HepG2 (cell line): Measurements from ENCODE around the gene CLEC3B. TPM values are rescaled to one million over a fixed set of nuclear protein-coding genes. Genes with fewer than 3 reads are reported as not detected.

Experiments used
- ATAC-seq: fragments of 200-7000 bp; cut with Tn5 transposase; 3 replicates; pipeline ENCODE4 v1.9.1; 2020; ENCODE audit warnings: mild to moderate bottlenecking, moderate library complexity
- BruUV-seq: library from RNA; stranded (reverse); fragments of 400-500 nt; replicated peaks from 2 replicates; lab custom pipeline; 2021; lab: Mats Ljungman, UMichigan
- CTCF ChIA-PET: fragments of 300-600 bp; formaldehyde crosslinking; extraction: SDS; loops from one replicate; lab custom pipeline; 2021; ENCODE audit warnings: low total read pairs, inconsistent platforms, low intra/inter-chr PET ratio; lab: Yijun Ruan, JAX
- POLR2A ChIA-PET: fragments of 350-600 bp; sonication (Branson Sonifier 250); formaldehyde crosslinking; loops from one replicate; lab custom pipeline; 2020; ENCODE audit warnings: antibody characterized with exemption, inconsistent platforms; lab: Yijun Ruan, JAX
- DNase-seq: peaks from one replicate; pipeline ENCODE4 v3.0.0-alpha.2; 2015; ENCODE audit warnings: low spot score
- FAIRE-seq: peaks from 3 replicates; lab custom pipeline; 2011; peaks lifted over from hg19 to GRCh38; lab: Jason Lieb, UNC
- H2AFZ ChIP-seq: one replicate; pipeline ENCODE4 v1.6.1; 2011; ENCODE audit warnings: low read length, inconsistent platforms
- H3K27ac ChIP-seq: fragments of 300-600 bp; 3 replicates; pipeline ENCODE4 v1.8.0; 2011; ENCODE audit warnings: mixed run types, mild to moderate bottlenecking, mixed read lengths, low read length, inconsistent platforms; ENCODE audit not compliant: insufficient read depth; ENCODE audit errors: extremely low read length
- H3K27me3 ChIP-seq, 2 experiments: fragments of 200-600 bp in 1 of 2; 2 replicates in 1 of 2; 3 replicates in 1 of 2; pipeline versions ENCODE4 v1.6.0 to v1.8.0; 2011; ENCODE audit warnings: low read length in 2 of 2, mild to moderate bottlenecking in 2 of 2, moderate library complexity in 2 of 2, inconsistent platforms in 1 of 2; ENCODE audit not compliant: insufficient read depth in 2 of 2, control insufficient read depth in 1 of 2
- H3K36me3 ChIP-seq, 2 experiments: fragments of 200-600 bp in 1 of 2; replicated peaks in 1 of 2; 2 replicates in 1 of 2; 3 replicates in 1 of 2; pipeline versions ENCODE4 v1.5.1 to v1.8.0; 2011; ENCODE audit warnings: low read length in 2 of 2, inconsistent platforms in 1 of 2; ENCODE audit not compliant: insufficient read depth in 2 of 2, control insufficient read depth in 1 of 2
- H3K4me1 ChIP-seq: 2 replicates; pipeline ENCODE4 v1.5.1; 2012; ENCODE audit warnings: low read length, inconsistent platforms; ENCODE audit not compliant: insufficient read depth
- H3K4me2 ChIP-seq: 2 replicates; pipeline ENCODE4 v1.6.0; 2011; ENCODE audit warnings: low read depth, low read length, inconsistent platforms
- H3K4me3 ChIP-seq, 3 experiments: fragments of 200-600 bp in 1 of 3; sonication (generic), shearing (Covaris generic) in 1 of 3; replicated peaks in 1 of 3; 2 replicates each; pipeline ENCODE4 v1.5.1; 2011 to 2016; ENCODE audit warnings: low read length in 3 of 3, inconsistent platforms in 2 of 3, low read depth in 2 of 3, mild to moderate bottlenecking in 2 of 3, control low read depth in 1 of 3, mixed read lengths in 1 of 3; ENCODE audit not compliant: insufficient read depth in 1 of 3
- H3K79me2 ChIP-seq: one replicate; pipeline ENCODE4 v1.6.1; 2011; ENCODE audit warnings: low read length, inconsistent platforms; ENCODE audit not compliant: insufficient read depth
- H3K9ac ChIP-seq: 2 replicates; pipeline ENCODE4 v1.6.0; 2011; ENCODE audit warnings: mild to moderate bottlenecking, low read depth, low read length, inconsistent platforms; ENCODE audit not compliant: insufficient read depth
- H3K9me3 ChIP-seq: 2 replicates; pipeline ENCODE4 v1.5.1; 2012; ENCODE audit warnings: mild to moderate bottlenecking, low read length
- H4K20me1 ChIP-seq: 2 replicates; pipeline ENCODE4 v1.6.0; 2011; ENCODE audit warnings: inconsistent platforms, mild to moderate bottlenecking, low read length, moderate library complexity; ENCODE audit not compliant: insufficient read depth
- ARNT2 ChIP-seq: sonication (generic); formaldehyde crosslinking; IDR thresholded peaks from 2 replicates; pipeline ENCODE4 v1.8.0; 2022; ENCODE audit warnings: mild to moderate bottlenecking, low read depth, missing genetic modification reagents, moderate library complexity
- CBX1 ChIP-seq: IDR thresholded peaks from one replicate; pipeline ENCODE4 v1.6.1; 2016; ENCODE audit warnings: antibody characterized with exemption, low read depth
- DPF2 ChIP-seq: sonication (generic); formaldehyde crosslinking; IDR thresholded peaks from 2 replicates; pipeline ENCODE4 v1.4.0; 2020; ENCODE audit warnings: mild to moderate bottlenecking, low read depth, missing genetic modification reagents, borderline replicate concordance
- FOXK2 ChIP-seq: fragments of 450-650 bp; IDR thresholded peaks from 2 replicates; pipeline ENCODE4 v1.6.1; 2016
- HDAC1 ChIP-seq: sonication (generic); formaldehyde crosslinking; IDR thresholded peaks from 2 replicates; pipeline ENCODE4 v1.5.1; 2020; ENCODE audit warnings: mild to moderate bottlenecking, missing genetic modification reagents
- HNRNPUL1 ChIP-seq: fragments of 200-400 bp; formaldehyde crosslinking; IDR thresholded peaks from 2 replicates; pipeline ENCODE4 v1.6.1; 2017; ENCODE audit warnings: low read depth, mild to moderate bottlenecking, low read length, moderate library complexity
- NFYC ChIP-seq: IDR thresholded peaks from 2 replicates; pipeline ENCODE4 v1.6.1; 2016; ENCODE audit warnings: missing genetic modification reagents, missing compliant biosample characterization
- NR2C2 ChIP-seq: sonication (generic); formaldehyde crosslinking; IDR thresholded peaks from 2 replicates; pipeline ENCODE4 v1.4.0; 2020; ENCODE audit warnings: missing genetic modification reagents, mild to moderate bottlenecking, moderate library complexity, borderline replicate concordance
- RFXAP ChIP-seq: sonication (generic); formaldehyde crosslinking; IDR thresholded peaks from 2 replicates; pipeline ENCODE4 v1.4.0; 2020; ENCODE audit warnings: missing genetic modification reagents, borderline replicate concordance
- SALL1 ChIP-seq: sonication (generic); formaldehyde crosslinking; IDR thresholded peaks from 2 replicates; pipeline ENCODE4 v1.8.0; 2022; ENCODE audit warnings: mild to moderate bottlenecking, missing genetic modification reagents
- SOX13 ChIP-seq, 3 experiments: fragments of 450-650 bp in 1 of 3; sonication (generic) in 1 of 3; formaldehyde crosslinking in 1 of 3; IDR thresholded peaks in 2 of 3; conservative IDR thresholded peaks in 1 of 3; 2 replicates each; pipeline versions ENCODE4 v1.5.0 to v1.6.1; 2016 to 2020; ENCODE audit warnings: antibody characterized with exemption in 1 of 3, mild to moderate bottlenecking in 1 of 3, missing compliant biosample characterization in 1 of 3, missing genetic modification reagents in 1 of 3, moderate library complexity in 1 of 3
- SPEN ChIP-seq: sonication (generic); formaldehyde crosslinking; IDR thresholded peaks from 2 replicates; pipeline ENCODE4 v1.5.1; 2020; ENCODE audit warnings: low read depth, mild to moderate bottlenecking, missing genetic modification reagents
- ZNF34 ChIP-seq: sonication (generic); formaldehyde crosslinking; IDR thresholded peaks from 2 replicates; pipeline ENCODE4 v1.4.0; 2020; ENCODE audit warnings: mild to moderate bottlenecking, missing genetic modification reagents, borderline replicate concordance
- ZNF367 ChIP-seq: sonication (generic); formaldehyde crosslinking; IDR thresholded peaks from 2 replicates; pipeline ENCODE4 v1.4.0; 2020; ENCODE audit warnings: missing genetic modification reagents, borderline replicate concordance
- ZNF546 ChIP-seq: sonication (generic); formaldehyde crosslinking; conservative IDR thresholded peaks from 2 replicates; pipeline ENCODE4 v1.8.1; 2023; ENCODE audit warnings: mild to moderate bottlenecking, missing genetic modification reagents
- ZNF570 ChIP-seq: sonication (generic); formaldehyde crosslinking; IDR thresholded peaks from 2 replicates; pipeline ENCODE4 v1.4.0; 2020; ENCODE audit warnings: mild to moderate bottlenecking, missing genetic modification reagents, borderline replicate concordance
- ZNF800 ChIP-seq: sonication (generic); formaldehyde crosslinking; IDR thresholded peaks from 2 replicates; pipeline ENCODE4 v1.4.0; 2020; ENCODE audit warnings: missing genetic modification reagents
- WGBS: methylation state at CpG from one replicate; pipeline ENCODE4 v1.1.6; 2017; ENCODE audit warnings: low lambda C conversion rate; 5-methylcytosine and 5-hydroxymethylcytosine counted together
- in situ Hi-C: cut with HindIII; loops from 2 replicates; pipeline ENCODE4 v1.10.0; 2017; ENCODE audit warnings: low pct_unique_long_range_greater_than_20kb; ENCODE audit not compliant: extremely low pct_ligation_motif_present
- intact Hi-C: fragments of 100-400 bp; cut with micrococcal nuclease; formaldehyde crosslinking; loops from one replicate; pipeline ENCODE4 v1.10.0; 2022; ENCODE audit not compliant: unreplicated experiment
- polyA plus RNA-seq, 8 experiments: library from polyadenylated mRNA; depleted of rRNA in 3 of 8; stranded (reverse) in 7 of 8; unstranded in 1 of 8; fragments of >200 nt; fragmentation: Illumina TruSeq in 4 of 8; extraction: Trizol in 4 of 8; gene quantifications; 2 replicates each; pipeline versions ENCODE4 v1.2.1 to v1.2.3, GENCODE V29; 2011 to 2016; ENCODE audit warnings: low read depth in 4 of 8, missing spikeins in 1 of 8, mixed read lengths in 1 of 8; ENCODE audit not compliant: insufficient read depth in 1 of 8
- total RNA-seq, 5 experiments: library from RNA; depleted of rRNA; stranded (reverse); fragments of >200 nt; fragmentation: Illumina TruSeq; extraction: Trizol; gene quantifications; 2 replicates each; pipeline ENCODE4 v1.2.3, GENCODE V29; 2016; ENCODE audit warnings: low read depth in 1 of 5
- TF ChIP-seq, protein P1 (sequence below): sonication (generic); formaldehyde crosslinking; IDR thresholded peaks from 2 replicates; pipeline ENCODE4 v1.5.0; 2020; ENCODE audit warnings: mild to moderate bottlenecking, missing genetic modification reagents, moderate library complexity
- TF ChIP-seq, protein P2 (sequence below): sonication (generic); formaldehyde crosslinking; IDR thresholded peaks from 2 replicates; pipeline ENCODE4 v1.9.0; 2021; ENCODE audit warnings: missing genetic modification reagents, borderline replicate concordance

The CLEC3B gene
- total and polyA plus RNA-seq, 2 of the 13 experiments (the other 11 are each of a cell fraction or from before 2014, with no cell fraction given), result 0.07 TPM; not detected in 1

- Histone ChIP-seq H3K36me3 (no peaks in the 10 kb centered on the region), H3K4me3 (no peak overlapping the region), H3K4me2 (no peak overlapping the region), H2AFZ (no peak overlapping the region), H3K9me3 (no peaks in the 10 kb centered on the region), H3K79me2 (no peaks in the 10 kb centered on the region), H3K4me1 (peaks cover 9% of the 10 kb centered on the region; the same call in 1 of the 2 replicates), H3K27me3 (peaks cover 1 to 16% of the 10 kb centered on the region in 2 experiments; a peak in 2 of 5 replicates), H3K9ac (no peak overlapping the region), H4K20me1 (no peaks in the 10 kb centered on the region)
- in situ Hi-C loops, result no loop called here
- no peak for DNase-seq
- BruUV-seq, result no TSS peak
- CTCF ChIA-PET, result interaction anchor here (1.6 kb wide), 1 partner anchor 17 kb away, joined by 6 read pairs; no protein-coding TSS in a partner anchor
- 39% methylated on average over 2 of the region's 2 CpGs for WGBS
- FAIRE-seq, result no peak
- TF ChIP-seq ZNF800 (no peak), FOXK2 (no peak), CBX1 (no peak), NFYC (no peak), NR2C2 (CRISPR knock-in tag) (no peak), SOX13 (IDR thresholded peaks at IDR 0.05) (no peak), SOX13 (CRISPR knock-in tag; conservative IDR thresholded peaks at IDR 0.05 in 1 of 2, IDR thresholded peaks at IDR 0.05 in 1 of 2) (no peak), ZNF367 (CRISPR knock-in tag) (no peak), SALL1 (no peak), ZNF570 (CRISPR knock-in tag) (no peak), DPF2 (CRISPR knock-in tag) (no peak), HNRNPUL1 (no peak), SPEN (CRISPR knock-in tag) (no peak), RFXAP (no peak), HDAC1 (CRISPR knock-in tag) (no peak), ZNF546 (no peak), ARNT2 (CRISPR knock-in tag) (no peak), ZNF34 (CRISPR knock-in tag) (no peak)
- TF ChIP-seq, protein P1, sequence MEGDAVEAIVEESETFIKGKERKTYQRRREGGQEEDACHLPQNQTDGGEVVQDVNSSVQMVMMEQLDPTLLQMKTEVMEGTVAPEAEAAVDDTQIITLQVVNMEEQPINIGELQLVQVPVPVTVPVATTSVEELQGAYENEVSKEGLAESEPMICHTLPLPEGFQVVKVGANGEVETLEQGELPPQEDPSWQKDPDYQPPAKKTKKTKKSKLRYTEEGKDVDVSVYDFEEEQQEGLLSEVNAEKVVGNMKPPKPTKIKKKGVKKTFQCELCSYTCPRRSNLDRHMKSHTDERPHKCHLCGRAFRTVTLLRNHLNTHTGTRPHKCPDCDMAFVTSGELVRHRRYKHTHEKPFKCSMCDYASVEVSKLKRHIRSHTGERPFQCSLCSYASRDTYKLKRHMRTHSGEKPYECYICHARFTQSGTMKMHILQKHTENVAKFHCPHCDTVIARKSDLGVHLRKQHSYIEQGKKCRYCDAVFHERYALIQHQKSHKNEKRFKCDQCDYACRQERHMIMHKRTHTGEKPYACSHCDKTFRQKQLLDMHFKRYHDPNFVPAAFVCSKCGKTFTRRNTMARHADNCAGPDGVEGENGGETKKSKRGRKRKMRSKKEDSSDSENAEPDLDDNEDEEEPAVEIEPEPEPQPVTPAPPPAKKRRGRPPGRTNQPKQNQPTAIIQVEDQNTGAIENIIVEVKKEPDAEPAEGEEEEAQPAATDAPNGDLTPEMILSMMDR (CRISPR knock-in tag), result no peak
- TF ChIP-seq, protein P2, sequence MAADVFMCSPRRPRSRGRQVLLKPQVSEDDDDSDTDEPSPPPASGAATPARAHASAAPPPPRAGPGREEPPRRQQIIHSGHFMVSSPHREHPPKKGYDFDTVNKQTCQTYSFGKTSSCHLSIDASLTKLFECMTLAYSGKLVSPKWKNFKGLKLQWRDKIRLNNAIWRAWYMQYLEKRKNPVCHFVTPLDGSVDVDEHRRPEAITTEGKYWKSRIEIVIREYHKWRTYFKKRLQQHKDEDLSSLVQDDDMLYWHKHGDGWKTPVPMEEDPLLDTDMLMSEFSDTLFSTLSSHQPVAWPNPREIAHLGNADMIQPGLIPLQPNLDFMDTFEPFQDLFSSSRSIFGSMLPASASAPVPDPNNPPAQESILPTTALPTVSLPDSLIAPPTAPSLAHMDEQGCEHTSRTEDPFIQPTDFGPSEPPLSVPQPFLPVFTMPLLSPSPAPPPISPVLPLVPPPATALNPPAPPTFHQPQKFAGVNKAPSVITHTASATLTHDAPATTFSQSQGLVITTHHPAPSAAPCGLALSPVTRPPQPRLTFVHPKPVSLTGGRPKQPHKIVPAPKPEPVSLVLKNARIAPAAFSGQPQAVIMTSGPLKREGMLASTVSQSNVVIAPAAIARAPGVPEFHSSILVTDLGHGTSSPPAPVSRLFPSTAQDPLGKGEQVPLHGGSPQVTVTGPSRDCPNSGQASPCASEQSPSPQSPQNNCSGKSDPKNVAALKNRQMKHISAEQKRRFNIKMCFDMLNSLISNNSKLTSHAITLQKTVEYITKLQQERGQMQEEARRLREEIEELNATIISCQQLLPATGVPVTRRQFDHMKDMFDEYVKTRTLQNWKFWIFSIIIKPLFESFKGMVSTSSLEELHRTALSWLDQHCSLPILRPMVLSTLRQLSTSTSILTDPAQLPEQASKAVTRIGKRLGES (CRISPR knock-in tag), result no peak
- TF ChIP-seq, all 625 proteins: peak for 0
- POLR2A ChIA-PET, result no interaction called here
- intact Hi-C loops, result loop anchor here (2.0 kb wide), 1 partner anchor 14 kb away; no protein-coding TSS in a partner anchor
- no peak overlapping the region for H3K27ac ChIP-seq
- no peak for ATAC-seq
Measured at GRCh38 chr3:45055032-45055410, 28.9 kb downstream of the CLEC3B start.
